ENCODE data around the gene ST6GALNAC2.
A peak's percentile ranks its signal among the peaks of the same experiment; 100 is the strongest.

The ST6GALNAC2 gene

DNA sequence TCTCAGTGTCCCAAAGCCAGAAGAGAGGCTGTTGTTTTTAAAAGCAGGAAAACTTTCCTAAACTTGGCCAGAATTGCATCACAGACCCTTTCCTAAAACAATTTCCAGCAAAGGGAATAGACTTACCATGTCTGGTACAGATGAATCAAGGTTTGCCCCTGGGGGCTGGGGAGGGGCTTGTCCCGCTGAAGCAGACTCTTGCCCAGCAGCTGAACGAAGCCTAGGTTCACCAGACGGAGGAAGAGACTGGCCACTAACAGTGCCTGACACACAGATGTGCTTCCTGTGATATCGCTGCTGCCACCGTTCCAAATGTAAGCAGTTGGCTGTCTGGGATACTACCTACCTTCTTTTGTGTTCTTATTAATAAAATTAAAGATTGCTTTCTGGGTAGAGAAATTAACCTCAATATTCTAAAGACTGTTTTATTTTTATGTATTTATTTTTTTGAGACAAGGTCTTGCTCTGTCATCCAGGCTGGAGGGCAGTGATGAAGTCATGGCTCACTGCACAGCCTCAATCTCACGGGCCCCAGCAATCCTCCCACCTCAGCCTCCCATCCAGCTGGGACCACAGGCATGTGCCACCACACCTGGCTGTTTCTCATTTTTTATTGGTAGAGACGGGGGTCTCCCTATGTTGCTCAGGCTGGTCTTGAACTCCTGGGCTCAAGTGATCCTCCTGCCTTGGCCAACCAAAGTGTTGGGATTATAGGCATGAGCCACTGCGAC, 32.3 kb downstream of the ST6GALNAC2 start:
- no peak for DNase-seq

- no peak for DNase-seq
These were observed 34.0 kb downstream of the ST6GALNAC2 start for GRCh38 chr17:76551685-76552084.

GRCh38 chr17:76550712-76551615, 34.7 kb downstream of the ST6GALNAC2 start:
- no peak for DNase-seq

GRCh38 chr17:76549539-76549938, 36.1 kb downstream of the ST6GALNAC2 start:
- no peak for DNase-seq

- no peak for DNase-seq
These were observed 36.5 kb downstream of the ST6GALNAC2 start for GRCh38 chr17:76549215-76549518.

- no peak for DNase-seq
These were observed 37.1 kb downstream of the ST6GALNAC2 start for GRCh38 chr17:76548378-76549214.

DNA sequence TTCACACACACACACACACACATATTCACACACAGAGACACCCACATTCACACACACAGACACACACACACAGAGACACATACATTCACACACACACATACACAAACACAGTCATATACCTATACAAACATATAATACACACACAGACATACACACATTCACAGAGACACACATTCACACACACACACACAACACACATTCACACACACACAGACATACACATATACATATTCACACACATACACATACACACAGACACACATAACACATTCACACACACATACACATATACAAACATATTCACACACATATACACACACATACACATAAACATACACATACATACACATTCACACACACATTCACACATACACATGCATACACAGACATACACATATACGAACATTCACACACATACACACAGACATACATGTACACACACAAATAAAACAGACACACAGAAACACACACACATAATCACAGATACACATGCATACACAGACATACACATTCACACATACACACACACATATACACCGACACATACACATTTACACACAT, 37.9 kb downstream of the ST6GALNAC2 start:
- no peak for DNase-seq

GRCh38 chr17:76547183-76547641, 38.4 kb downstream of the ST6GALNAC2 start:
- peak; percentile 74 for DNase-seq

GRCh38 chr17:76546556-76547182, 39.0 kb downstream of the ST6GALNAC2 start:
- DNase-seq, result no peak

- no peak for DNase-seq
These were observed 39.6 kb downstream of the ST6GALNAC2 start for GRCh38 chr17:76545918-76546555.

- no peak for DNase-seq
These were observed 40.9 kb downstream of the ST6GALNAC2 start for GRCh38 chr17:76544546-76545365.

DNA sequence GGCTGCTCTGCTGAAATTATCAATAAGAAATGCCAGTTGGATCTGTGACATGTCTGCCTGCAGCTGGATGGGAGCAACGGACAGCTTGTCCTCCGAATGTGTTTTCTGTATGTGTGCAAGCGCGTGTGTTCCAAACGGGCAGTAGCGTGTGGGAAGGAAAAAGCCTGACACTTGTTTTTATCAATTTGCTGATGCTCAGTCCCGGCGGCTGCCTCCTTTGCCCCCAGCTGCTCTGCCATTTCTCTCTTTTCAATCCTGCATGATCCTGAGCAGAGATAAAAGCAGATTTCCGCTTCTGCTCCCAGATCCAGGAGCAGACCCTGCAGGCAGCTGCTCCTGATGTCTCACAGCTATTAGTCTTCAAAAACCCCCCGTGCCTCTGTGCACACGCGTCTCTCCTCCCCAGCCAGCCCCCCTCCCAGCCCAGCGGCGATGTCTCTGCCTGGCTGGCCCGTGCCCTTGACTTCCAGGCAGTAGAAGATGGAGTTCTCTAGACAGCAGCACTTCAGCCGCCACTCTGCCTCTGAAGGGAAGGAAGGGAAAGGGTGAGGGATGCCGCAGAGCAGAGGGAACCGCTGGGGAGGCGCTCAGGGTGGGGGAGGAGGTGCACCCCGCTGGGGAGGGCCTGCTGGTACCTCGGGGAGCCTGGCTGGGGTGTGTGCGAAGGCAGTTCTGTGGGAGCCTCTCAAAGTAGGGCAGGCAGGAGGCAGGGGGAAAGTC, 41.7 kb downstream of the ST6GALNAC2 start:
- DNase-seq, result no peak

- DNase-seq, result no peak
These were observed 42.2 kb downstream of the ST6GALNAC2 start for GRCh38 chr17:76543482-76543825.

- DNase-seq, result no peak
These were observed 42.7 kb downstream of the ST6GALNAC2 start for GRCh38 chr17:76542984-76543383.

DNA sequence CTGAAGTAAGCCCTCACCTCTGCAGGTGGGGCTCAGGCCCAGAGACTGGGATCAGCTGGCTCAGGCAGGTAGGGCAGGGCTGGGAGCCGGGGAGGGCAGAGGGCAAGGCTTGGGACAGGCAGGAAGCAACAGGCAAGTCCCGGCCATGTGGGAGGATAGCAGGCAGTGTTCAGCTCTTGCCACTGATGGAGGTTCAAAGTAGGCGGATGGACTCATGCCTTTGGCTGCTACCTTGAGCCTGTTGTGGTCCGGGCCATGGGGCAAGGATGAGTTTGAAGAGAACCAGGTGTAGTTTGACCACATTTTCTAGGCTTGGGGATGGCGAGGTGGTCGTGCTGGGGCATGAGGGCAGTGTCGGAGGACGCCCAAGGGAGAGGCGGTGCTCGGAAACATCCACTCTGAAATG, 43.1 kb downstream of the ST6GALNAC2 start:
- no peak for DNase-seq

DNA sequence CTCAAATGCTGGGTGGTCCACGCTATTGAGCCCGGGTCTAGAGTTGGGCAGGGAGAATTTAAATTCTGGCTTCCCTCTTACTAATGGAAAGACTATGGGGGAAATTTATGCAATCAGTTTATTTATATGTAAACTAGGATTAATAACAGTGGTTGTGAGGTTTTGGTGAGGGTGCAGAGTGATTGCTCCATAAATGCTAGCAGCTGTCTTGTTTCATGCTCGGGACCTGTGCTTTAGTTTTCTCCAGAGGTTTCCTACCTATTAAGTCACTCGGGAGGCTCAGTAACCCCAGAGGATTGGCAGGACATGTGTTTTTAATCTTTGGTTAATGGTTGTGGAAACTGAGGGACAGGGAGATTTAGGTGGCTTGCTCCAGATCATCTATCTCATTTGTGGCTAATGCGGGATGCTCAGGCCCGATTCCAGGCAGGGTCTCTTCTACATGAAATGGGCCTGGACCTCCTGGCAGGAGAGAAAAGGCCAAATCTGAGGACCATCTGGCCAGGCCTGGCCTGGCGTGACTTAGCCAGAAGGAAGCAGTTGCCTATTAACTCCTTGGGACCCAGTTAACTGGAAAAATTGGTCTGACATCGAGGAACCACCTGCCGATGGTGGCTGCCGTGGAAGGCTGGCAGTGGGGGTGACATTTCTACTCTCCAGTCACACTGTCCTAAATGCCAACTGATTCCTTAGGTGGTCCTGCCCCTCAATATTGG, 43.8 kb downstream of the ST6GALNAC2 start:
- DNase-seq, result no peak

- DNase-seq, result peak; percentile 94
These were observed 45.0 kb downstream of the ST6GALNAC2 start for GRCh38 chr17:76540381-76541300.

DNA sequence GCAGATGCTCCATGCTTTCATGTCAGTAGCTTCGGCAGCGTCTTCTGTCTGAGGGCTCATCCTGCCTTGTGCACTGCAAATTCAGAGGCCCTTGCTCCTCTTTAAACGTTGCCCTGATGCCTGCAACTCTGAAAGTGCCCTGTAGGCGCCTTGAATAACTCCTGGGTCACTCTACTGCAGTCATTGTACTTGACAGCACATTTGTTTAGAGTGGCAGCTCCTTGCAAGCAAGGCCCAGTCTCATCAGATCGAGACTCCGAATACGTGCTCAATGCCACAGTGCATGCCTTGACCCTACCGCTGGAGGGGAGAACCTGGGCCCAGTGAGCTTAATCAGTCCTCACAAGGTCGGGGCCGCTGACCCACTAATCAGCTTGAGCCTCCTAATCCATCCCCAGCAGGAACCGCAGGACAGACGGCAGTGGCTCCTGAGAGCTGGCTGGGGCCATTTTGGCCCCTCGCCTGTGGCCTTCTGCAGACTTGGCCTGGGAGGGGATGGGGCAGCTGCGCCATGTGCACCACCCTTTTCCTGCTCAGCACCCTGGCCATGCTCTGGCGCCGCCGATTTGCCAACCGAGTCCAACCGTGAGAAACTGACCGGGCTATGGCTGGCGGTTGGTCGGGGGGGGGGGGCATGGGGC, 45.9 kb downstream of the ST6GALNAC2 start, which contains the start of gene PRCD:
TSS of gene PRCD (plus strand) at position 414 of the 641 bp plus-strand sequence. CDS start at position 512, 98 bp downstream.
- no peak for DNase-seq

All from left hindlimb (tissue), 1 donor.